GM12878 (cell line): Measurements from ENCODE around the gene FAM200A. TPM values are rescaled to one million over a fixed set of nuclear protein-coding genes. Genes with fewer than 3 reads are reported as not detected.

Source experiments
- ATAC-seq: fragments of 200-7000 bp; cut with Tn5 transposase; 3 replicates; pipeline ENCODE4 v1.9.1; 2020; ENCODE audit warnings: mild to moderate bottlenecking, moderate library complexity
- BruUV-seq: library from RNA; stranded (reverse); fragments of 400-500 nt; replicated peaks from 2 replicates; lab custom pipeline; 2021; lab: Mats Ljungman, UMichigan
- CTCF ChIA-PET: fragments of 300-600 bp; sonication (Branson Sonifier 250); formaldehyde crosslinking; extraction: SDS; loops from one replicate; lab custom pipeline; 2021; ENCODE audit warnings: inconsistent platforms; lab: Yijun Ruan, JAX
- POLR2A ChIA-PET: fragments of 350-600 bp; formaldehyde crosslinking; extraction: SDS; loops from one replicate; lab custom pipeline; 2021; ENCODE audit warnings: inconsistent platforms; lab: Charles Lee
- RAD21 ChIA-PET: fragments of 300-600 bp; sonication (Branson Sonifier 250); formaldehyde crosslinking; loops from one replicate; lab custom pipeline; 2023; ENCODE audit warnings: antibody characterized with exemption; ENCODE audit not compliant: unreplicated experiment; lab: Charles Lee
- SMC1A ChIA-PET: fragments of 300-600 bp; sonication (Branson Sonifier 250); formaldehyde crosslinking; loops from one replicate; lab custom pipeline; 2023; ENCODE audit not compliant: unreplicated experiment, uncharacterized antibody; lab: Charles Lee
- DNase-seq: peaks from one replicate; pipeline ENCODE4 v3.0.0-alpha.2; 2011; ENCODE audit warnings: low read depth, low spot score
- FAIRE-seq: peaks from 3 replicates; lab custom pipeline; 2011; peaks lifted over from hg19 to GRCh38; lab: Jason Lieb, UNC
- H2AFZ ChIP-seq: 2 replicates; pipeline ENCODE4 v1.6.0; 2011; ENCODE audit warnings: low read depth, low read length, control low read depth; ENCODE audit not compliant: control insufficient read depth
- H3K27ac ChIP-seq: 2 replicates; pipeline ENCODE4 v1.5.1; 2011; ENCODE audit warnings: control low read depth; ENCODE audit not compliant: control insufficient read depth, insufficient read depth
- H3K27me3 ChIP-seq, 2 experiments: replicated peaks in 1 of 2; 2 replicates each; pipeline versions ENCODE4 v1.6.0 to v1.6.1; 2011; ENCODE audit warnings: low read length in 1 of 2; ENCODE audit not compliant: control insufficient read depth in 2 of 2, insufficient read depth in 2 of 2
- H3K36me3 ChIP-seq, 2 experiments: 2 replicates each; pipeline ENCODE4 v1.5.1; 2011; ENCODE audit warnings: low read length in 1 of 2; ENCODE audit not compliant: control insufficient read depth in 2 of 2, insufficient read depth in 2 of 2
- H3K4me1 ChIP-seq: 2 replicates; pipeline ENCODE4 v1.6.1; 2011; ENCODE audit warnings: mild to moderate bottlenecking, low read length, moderate library complexity, mixed read lengths; ENCODE audit not compliant: control insufficient read depth, insufficient read depth
- H3K4me2 ChIP-seq: 2 replicates; pipeline ENCODE4 v1.6.0; 2011; ENCODE audit warnings: control low read depth; ENCODE audit not compliant: control insufficient read depth, insufficient read depth
- H3K4me3 ChIP-seq: fragments of 200-600 bp; sonication (generic); 2 replicates; pipeline ENCODE4 v1.5.1; 2016
- H3K79me2 ChIP-seq: 2 replicates; pipeline ENCODE4 v1.6.0; 2011; ENCODE audit warnings: low read length; ENCODE audit not compliant: control insufficient read depth, insufficient read depth
- H3K9ac ChIP-seq: 2 replicates; pipeline ENCODE4 v1.8.0; 2011; ENCODE audit warnings: low read length, control low read depth, mixed read lengths; ENCODE audit not compliant: control insufficient read depth, insufficient read depth
- H3K9me3 ChIP-seq: replicated peaks from 3 replicates; pipeline ENCODE4 v1.5.1; 2011; ENCODE audit warnings: mild to moderate bottlenecking, low read length; ENCODE audit not compliant: control insufficient read depth, insufficient read depth
- H4K20me1 ChIP-seq: 2 replicates; pipeline ENCODE4 v1.6.0; 2011; ENCODE audit not compliant: control insufficient read depth, insufficient read depth
- CBX5 ChIP-seq: sonication (generic); IDR thresholded peaks from 2 replicates; pipeline ENCODE4 v1.6.1; 2016; ENCODE audit warnings: low read depth, moderate library complexity, mild to moderate bottlenecking, inconsistent platforms
- CHD1 ChIP-seq: IDR thresholded peaks from 2 replicates; pipeline ENCODE4 v1.6.1; 2012; ENCODE audit warnings: low read depth, low read length, improper control_type of control experiment
- FOS ChIP-seq: IDR thresholded peaks from 3 replicates; pipeline ENCODE4 v1.6.1; 2011; ENCODE audit warnings: borderline replicate concordance; ENCODE audit not compliant: insufficient read length; ENCODE audit errors: extremely low read depth
- FOXM1 ChIP-seq: IDR thresholded peaks from 2 replicates; pipeline ENCODE4 v1.6.1; 2012; ENCODE audit warnings: low read depth, mild to moderate bottlenecking, inconsistent platforms, low read length, moderate library complexity
- MTA3 ChIP-seq: IDR thresholded peaks from 2 replicates; pipeline ENCODE4 v1.6.1; 2012; ENCODE audit warnings: low read length, inconsistent platforms, borderline replicate concordance
- POLR2AphosphoS2 ChIP-seq: IDR thresholded peaks from 2 replicates; pipeline ENCODE4 v1.6.1; 2011; ENCODE audit warnings: low read depth, mild to moderate bottlenecking, low read length, improper control_type of control experiment, moderate library complexity
- POU2F2 ChIP-seq: IDR thresholded peaks from 3 replicates; pipeline ENCODE4 v1.6.1; 2011; ENCODE audit warnings: low read depth, mild to moderate bottlenecking, low read length, borderline replicate concordance
- SIN3A ChIP-seq: IDR thresholded peaks from 2 replicates; pipeline ENCODE4 v1.6.1; 2012; ENCODE audit warnings: low read depth, low read length, improper control_type of control experiment
- SMAD5 ChIP-seq: IDR thresholded peaks from 2 replicates; pipeline ENCODE4 v1.6.1; 2016; ENCODE audit warnings: antibody characterized with exemption, low read depth
- SPI1 ChIP-seq: IDR thresholded peaks from 2 replicates; pipeline ENCODE4 v1.6.1; 2011; ENCODE audit warnings: low read depth, mild to moderate bottlenecking, low read length, moderate library complexity, borderline replicate concordance; ENCODE audit not compliant: insufficient read depth
- SUZ12 ChIP-seq: fragments of 200-600 bp; sonication (generic); IDR thresholded peaks from one replicate; pipeline ENCODE4 v1.6.1; 2018; ENCODE audit warnings: antibody characterized with exemption, mild to moderate bottlenecking; ENCODE audit not compliant: unreplicated experiment
- WRNIP1 ChIP-seq: IDR thresholded peaks from 2 replicates; pipeline ENCODE4 v1.6.1; 2011; ENCODE audit warnings: low read depth, low read length, improper control_type of control experiment, borderline replicate concordance
- YBX1 ChIP-seq: fragments of 450-650 bp; IDR thresholded peaks from 2 replicates; pipeline ENCODE4 v1.6.1; 2016; ENCODE audit warnings: antibody characterized with exemption
- WGBS: methylation state at CpG from one replicate; pipeline ENCODE4 v1.1.6; 2016; ENCODE audit warnings: low lambda C conversion rate; ENCODE audit not compliant: insufficient replicate concordance, insufficient coverage; ENCODE audit errors: missing lambda C conversion rate; 5-methylcytosine and 5-hydroxymethylcytosine counted together
- in situ Hi-C: fragments of 300-500 bp; cut with MboI; formaldehyde crosslinking; loops from 9 replicates; pipeline ENCODE4 v1.14.3; 2018; ENCODE audit warnings: mixed read lengths
- intact Hi-C: fragments of 100-400 bp; cut with micrococcal nuclease; formaldehyde crosslinking; loops from one replicate; pipeline ENCODE4 v1.14.2; 2022; ENCODE audit not compliant: unreplicated experiment
- polyA plus RNA-seq, 11 experiments: library from polyadenylated mRNA; depleted of rRNA in 4 of 11; unstranded in 6 of 11; stranded (reverse) in 5 of 11; fragments of >200 nt; fragmentation: Nextera tagmentation in 4 of 11; fragmentation: Illumina TruSeq in 1 of 11; extraction: Ambion mirVana in 4 of 11; extraction: Trizol in 1 of 11; gene quantifications; 1 replicate in 1 of 11; 2 replicates in 10 of 11; pipeline versions ENCODE4 v1.2.1 to v1.2.3, GENCODE V29; 2011 to 2016; ENCODE audit warnings: inconsistent platforms in 2 of 11, missing spikeins in 2 of 11, low read depth in 1 of 11
- total RNA-seq, 4 experiments: library from RNA; depleted of rRNA in 3 of 4; stranded (reverse); fragments of >200 nt in 3 of 4; fragmentation: Illumina TruSeq in 1 of 4; extraction: Trizol in 1 of 4; gene quantifications; 2 replicates each; pipeline versions ENCODE4 v1.2.1 to v1.2.3, GENCODE V29; 2013 to 2021
- TF ChIP-seq, protein P1 (sequence below): fragments of 450-650 bp; conservative IDR thresholded peaks from 2 replicates; pipeline ENCODE4 v1.6.1; 2017; ENCODE audit warnings: mild to moderate bottlenecking, moderate library complexity
- TF ChIP-seq, protein P2 (sequence below): IDR thresholded peaks from 2 replicates; pipeline ENCODE4 v1.6.1; 2012; ENCODE audit warnings: improper control_type of control experiment, low read depth, low read length; ENCODE audit not compliant: insufficient replicate concordance

The FAM200A gene
- total and polyA plus RNA-seq, 10 of the 15 experiments (the other 5 are each of a cell fraction or from before 2014, with no cell fraction given) = 2.7 to 9.0 (median 6.5) TPM

DNA sequence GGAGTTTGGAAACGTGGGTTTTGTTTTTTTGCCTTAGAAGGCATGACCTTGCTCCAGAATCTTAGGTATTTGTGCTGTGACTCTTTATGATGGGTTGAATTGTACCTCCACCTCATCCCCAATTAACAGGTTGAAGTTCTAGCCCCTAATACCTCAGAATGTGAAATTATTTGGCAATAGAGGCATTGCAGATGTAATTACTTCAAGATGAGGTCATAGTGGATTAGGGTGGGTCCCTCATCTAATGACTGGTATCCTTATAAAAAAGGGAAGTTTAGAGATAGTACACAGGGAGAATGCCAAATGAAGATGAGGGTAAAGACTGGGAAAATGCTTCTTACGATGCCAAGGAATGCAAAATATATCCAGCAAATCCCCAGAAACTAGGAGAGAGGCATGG is 3.0 kb upstream of the FAM200A start:
- in situ Hi-C loops (no loop called here), intact Hi-C loops (no loop called here)
- H4K20me1 ChIP-seq = no peaks in the 10 kb centered on the region
- ATAC-seq (no peak), DNase-seq (no peak), FAIRE-seq (no peak)
- peaks cover 47% of the 10 kb centered on the region for H3K79me2 ChIP-seq
- no peaks in the 10 kb centered on the region for H3K27me3 ChIP-seq
- 68% methylated on average over 2 of the region's 2 CpGs for WGBS
- RAD21 ChIA-PET = no interaction called here
- TF ChIP-seq SPI1 = no peak
- no peak for TF ChIP-seq FOS
- TF ChIP-seq WRNIP1 = no peak
- TF ChIP-seq POU2F2 = no peak
- TF ChIP-seq SUZ12 = no peak
- TF ChIP-seq SIN3A = no peak
- TF ChIP-seq, protein P1, sequence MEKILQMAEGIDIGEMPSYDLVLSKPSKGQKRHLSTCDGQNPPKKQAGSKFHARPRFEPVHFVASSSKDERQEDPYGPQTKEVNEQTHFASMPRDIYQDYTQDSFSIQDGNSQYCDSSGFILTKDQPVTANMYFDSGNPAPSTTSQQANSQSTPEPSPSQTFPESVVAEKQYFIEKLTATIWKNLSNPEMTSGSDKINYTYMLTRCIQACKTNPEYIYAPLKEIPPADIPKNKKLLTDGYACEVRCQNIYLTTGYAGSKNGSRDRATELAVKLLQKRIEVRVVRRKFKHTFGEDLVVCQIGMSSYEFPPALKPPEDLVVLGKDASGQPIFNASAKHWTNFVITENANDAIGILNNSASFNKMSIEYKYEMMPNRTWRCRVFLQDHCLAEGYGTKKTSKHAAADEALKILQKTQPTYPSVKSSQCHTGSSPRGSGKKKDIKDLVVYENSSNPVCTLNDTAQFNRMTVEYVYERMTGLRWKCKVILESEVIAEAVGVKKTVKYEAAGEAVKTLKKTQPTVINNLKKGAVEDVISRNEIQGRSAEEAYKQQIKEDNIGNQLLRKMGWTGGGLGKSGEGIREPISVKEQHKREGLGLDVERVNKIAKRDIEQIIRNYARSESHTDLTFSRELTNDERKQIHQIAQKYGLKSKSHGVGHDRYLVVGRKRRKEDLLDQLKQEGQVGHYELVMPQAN = no peak
- no peak for TF ChIP-seq YBX1
- TF ChIP-seq, protein P2, sequence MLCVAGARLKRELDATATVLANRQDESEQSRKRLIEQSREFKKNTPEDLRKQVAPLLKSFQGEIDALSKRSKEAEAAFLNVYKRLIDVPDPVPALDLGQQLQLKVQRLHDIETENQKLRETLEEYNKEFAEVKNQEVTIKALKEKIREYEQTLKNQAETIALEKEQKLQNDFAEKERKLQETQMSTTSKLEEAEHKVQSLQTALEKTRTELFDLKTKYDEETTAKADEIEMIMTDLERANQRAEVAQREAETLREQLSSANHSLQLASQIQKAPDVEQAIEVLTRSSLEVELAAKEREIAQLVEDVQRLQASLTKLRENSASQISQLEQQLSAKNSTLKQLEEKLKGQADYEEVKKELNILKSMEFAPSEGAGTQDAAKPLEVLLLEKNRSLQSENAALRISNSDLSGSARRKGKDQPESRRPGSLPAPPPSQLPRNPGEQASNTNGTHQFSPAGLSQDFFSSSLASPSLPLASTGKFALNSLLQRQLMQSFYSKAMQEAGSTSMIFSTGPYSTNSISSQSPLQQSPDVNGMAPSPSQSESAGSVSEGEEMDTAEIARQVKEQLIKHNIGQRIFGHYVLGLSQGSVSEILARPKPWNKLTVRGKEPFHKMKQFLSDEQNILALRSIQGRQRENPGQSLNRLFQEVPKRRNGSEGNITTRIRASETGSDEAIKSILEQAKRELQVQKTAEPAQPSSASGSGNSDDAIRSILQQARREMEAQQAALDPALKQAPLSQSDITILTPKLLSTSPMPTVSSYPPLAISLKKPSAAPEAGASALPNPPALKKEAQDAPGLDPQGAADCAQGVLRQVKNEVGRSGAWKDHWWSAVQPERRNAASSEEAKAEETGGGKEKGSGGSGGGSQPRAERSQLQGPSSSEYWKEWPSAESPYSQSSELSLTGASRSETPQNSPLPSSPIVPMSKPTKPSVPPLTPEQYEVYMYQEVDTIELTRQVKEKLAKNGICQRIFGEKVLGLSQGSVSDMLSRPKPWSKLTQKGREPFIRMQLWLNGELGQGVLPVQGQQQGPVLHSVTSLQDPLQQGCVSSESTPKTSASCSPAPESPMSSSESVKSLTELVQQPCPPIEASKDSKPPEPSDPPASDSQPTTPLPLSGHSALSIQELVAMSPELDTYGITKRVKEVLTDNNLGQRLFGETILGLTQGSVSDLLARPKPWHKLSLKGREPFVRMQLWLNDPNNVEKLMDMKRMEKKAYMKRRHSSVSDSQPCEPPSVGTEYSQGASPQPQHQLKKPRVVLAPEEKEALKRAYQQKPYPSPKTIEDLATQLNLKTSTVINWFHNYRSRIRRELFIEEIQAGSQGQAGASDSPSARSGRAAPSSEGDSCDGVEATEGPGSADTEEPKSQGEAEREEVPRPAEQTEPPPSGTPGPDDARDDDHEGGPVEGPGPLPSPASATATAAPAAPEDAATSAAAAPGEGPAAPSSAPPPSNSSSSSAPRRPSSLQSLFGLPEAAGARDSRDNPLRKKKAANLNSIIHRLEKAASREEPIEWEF = no peak
- TF ChIP-seq POLR2AphosphoS2 = no peak
- TF ChIP-seq CHD1 = no peak
- no peak for TF ChIP-seq MTA3
- TF ChIP-seq CBX5 = no peak
- TF ChIP-seq FOXM1 = no peak
- TF ChIP-seq SMAD5 = no peak
- 0 out of 2 replicates have a peak, but pooled peaks cover 3% of the 10 kb centered on the region for H3K4me1 ChIP-seq
- POLR2A ChIA-PET = no interaction called here
- CTCF ChIA-PET = no interaction called here
- H3K4me2 ChIP-seq = no peak overlapping the region
- SMC1A ChIA-PET = no interaction called here
- peaks cover 0 to 10% of the 10 kb centered on the region in 2 experiments; a peak in 2 of 4 replicates for H3K36me3 ChIP-seq
- H2AFZ ChIP-seq = no peak overlapping the region
- H3K9ac ChIP-seq = no peak overlapping the region
- H3K27ac ChIP-seq = no peak overlapping the region
- no TSS peak for BruUV-seq
- H3K4me3 ChIP-seq = no peak overlapping the region
- H3K9me3 ChIP-seq = no peaks in the 10 kb centered on the region
